Progenitor cell of endocrine pancreas (in vitro differentiated cells): Measurements from ENCODE around the gene ENTHD1. TPM values are rescaled to one million over a fixed set of nuclear protein-coding genes. Genes with fewer than 3 reads are reported as not detected.

Experiments used
- DNase-seq: peaks from one replicate; pipeline ENCODE4 v3.0.0; 2021; ENCODE audit warnings: low spot score; ENCODE audit not compliant: unreplicated experiment
- H3K27ac Mint-ChIP-seq: 2 replicates; pipeline ENCODE4 v1.8.0; 2021; ENCODE audit warnings: mild to moderate bottlenecking, moderate library complexity, mixed read lengths
- H3K27me3 Mint-ChIP-seq: 2 replicates; pipeline ENCODE4 v1.8.0; 2021; ENCODE audit warnings: mixed read lengths
- H3K36me3 Mint-ChIP-seq: 2 replicates; pipeline ENCODE4 v1.8.0; 2022; ENCODE audit warnings: mixed read lengths; ENCODE audit not compliant: insufficient read depth
- H3K4me1 Mint-ChIP-seq: 2 replicates; pipeline ENCODE4 v1.8.0; 2021; ENCODE audit warnings: low read depth, mixed read lengths
- H3K4me3 Mint-ChIP-seq: 2 replicates; pipeline ENCODE4 v1.8.0; 2021; ENCODE audit warnings: low read depth, mild to moderate bottlenecking, moderate library complexity, mixed read lengths
- H3K9me3 Mint-ChIP-seq: 2 replicates; pipeline ENCODE4 v1.8.0; 2021; ENCODE audit warnings: low read depth, mixed read lengths
- CTCF ChIP-seq: fragments of 200-600 bp; sonication (generic); IDR thresholded peaks from one replicate; pipeline ENCODE4 v1.5.0; 2021; ENCODE audit warnings: antibody characterized with exemption, mild to moderate bottlenecking; ENCODE audit not compliant: unreplicated experiment
- total RNA-seq: library from RNA; stranded (reverse); gene quantifications from 2 replicates; pipeline ENCODE4 v1.2.1, GENCODE V29; 2021

The ENTHD1 gene
- total RNA-seq, 1 donor from 2014 or later: not detected

- Mint-ChIP-seq H3K27me3 (peaks cover 29% of the 10 kb centered on the region), H3K27ac (no peak overlapping the region), H3K9me3 (no peaks in the 10 kb centered on the region), H3K36me3 (no peaks in the 10 kb centered on the region), H3K4me1 (peaks cover 5% of the 10 kb centered on the region), H3K4me3 (no peak overlapping the region)
- no peak for DNase-seq
- no peak for TF ChIP-seq CTCF
Measured at GRCh38 chr22:39707816-39708215, 185.7 kb downstream of the ENTHD1 start.

GRCh38 chr22:39707351-39707750 lies 186.2 kb downstream of the ENTHD1 start:
- DNase-seq: no peak
- no peaks in the 10 kb centered on the region for H3K36me3 Mint-ChIP-seq

GRCh38 chr22:39706376-39707140 lies 187.0 kb downstream of the ENTHD1 start:
- TF ChIP-seq CTCF: no peak
- H3K36me3 Mint-ChIP-seq: no peaks in the 10 kb centered on the region
- no peak overlapping the region for H3K4me3 Mint-ChIP-seq
- no peak for DNase-seq
- H3K9me3 Mint-ChIP-seq: no peaks in the 10 kb centered on the region
- no peak overlapping the region for H3K27ac Mint-ChIP-seq
- H3K27me3 Mint-ChIP-seq: peaks cover 34% of the 10 kb centered on the region
- H3K4me1 Mint-ChIP-seq: peaks cover 3% of the 10 kb centered on the region

More at GRCh38 chr22:39707351-39707750, 186.2 kb downstream of the ENTHD1 start:
- Mint-ChIP-seq H3K27ac (no peak overlapping the region), H3K9me3 (no peaks in the 10 kb centered on the region), H3K4me1 (peaks cover 3% of the 10 kb centered on the region), H3K4me3 (no peak overlapping the region), H3K27me3 (peaks cover 27% of the 10 kb centered on the region)
- TF ChIP-seq CTCF: no peak

GRCh38 chr22:39705386-39705785 lies 188.2 kb downstream of the ENTHD1 start:
- Mint-ChIP-seq H3K4me1 (peaks cover 3% of the 10 kb centered on the region), H3K9me3 (no peaks in the 10 kb centered on the region), H3K27ac (no peak overlapping the region), H3K27me3 (peaks cover 32% of the 10 kb centered on the region), H3K4me3 (no peak overlapping the region), H3K36me3 (no peaks in the 10 kb centered on the region)
- TF ChIP-seq CTCF: no peak
- DNase-seq: no peak

GRCh38 chr22:39703928-39704639 lies 189.5 kb downstream of the ENTHD1 start:
- no peaks in the 10 kb centered on the region for H3K9me3 Mint-ChIP-seq
- H3K4me3 Mint-ChIP-seq: no peak overlapping the region
- peaks cover 7% of the 10 kb centered on the region for H3K4me1 Mint-ChIP-seq
- peaks cover 22% of the 10 kb centered on the region for H3K27me3 Mint-ChIP-seq
- H3K36me3 Mint-ChIP-seq: no peaks in the 10 kb centered on the region
- TF ChIP-seq CTCF: no peak
- no peak for DNase-seq
- H3K27ac Mint-ChIP-seq: peak overlapping the region; percentile 64
